Midbrain (tissue), 1 donor: ENCODE data around the gene GYPC.
"Not testable (repeated sequence)": the region's sequence is repeated elsewhere in the genome, so short reads cannot be mapped to it uniquely, and the experiment has no call there.

Source experiments
- DNase-seq: peaks from one replicate; lab custom pipeline; 2025; lab: John Stamatoyannopoulos, UW

GYPC gene, protein sequence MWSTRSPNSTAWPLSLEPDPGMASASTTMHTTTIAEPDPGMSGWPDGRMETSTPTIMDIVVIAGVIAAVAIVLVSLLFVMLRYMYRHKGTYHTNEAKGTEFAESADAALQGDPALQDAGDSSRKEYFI

DNA sequence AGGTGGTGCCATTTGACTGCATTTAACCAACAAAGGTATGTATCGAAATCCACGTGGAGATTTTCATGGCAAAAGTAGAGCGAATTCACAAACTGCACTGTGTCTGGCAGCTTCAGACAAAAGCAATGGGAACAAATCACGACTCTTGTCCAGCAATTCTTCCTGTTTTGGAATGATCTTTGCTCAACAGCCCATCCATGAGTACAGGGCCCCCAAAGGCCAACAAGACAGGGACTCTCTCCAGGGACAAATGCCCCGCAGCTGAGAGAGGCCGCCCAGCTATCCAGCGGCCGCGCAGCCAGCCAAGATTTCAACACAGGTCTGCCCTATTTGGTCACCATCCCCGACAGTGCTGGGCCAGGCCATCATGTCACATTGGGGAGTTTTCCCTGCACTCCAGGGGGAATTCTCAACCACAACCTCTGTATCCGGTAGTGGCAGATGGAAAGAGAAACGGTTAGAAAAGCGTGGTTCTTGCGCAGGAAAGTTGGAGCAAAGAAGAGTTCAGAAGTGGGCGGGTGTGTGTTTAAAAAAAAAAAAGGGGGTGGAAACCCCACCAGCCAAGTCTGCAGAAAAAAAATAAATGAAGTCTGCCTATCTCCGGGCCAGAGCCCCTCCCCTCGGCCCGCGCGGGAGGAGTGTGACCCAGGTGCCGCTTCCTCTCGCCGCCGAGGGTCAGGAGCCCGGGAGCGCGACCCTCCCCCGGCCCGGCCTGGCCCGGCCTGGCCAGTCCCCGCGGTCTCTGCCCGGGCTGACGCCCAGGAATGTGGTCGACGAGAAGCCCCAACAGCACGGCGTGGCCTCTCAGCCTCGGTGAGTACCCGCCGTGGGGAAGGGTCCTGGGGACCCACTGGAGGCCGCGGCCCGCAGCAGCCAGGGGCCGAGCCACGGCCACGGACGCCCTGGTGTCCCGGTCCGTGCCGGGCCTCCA lies at the start of gene GYPC:
Gene GYPC (plus strand): TSS at position 659 of the 931 bp plus-strand sequence. CDS start 106 bp downstream, at position 765.
- no peak for DNase-seq

DNA sequence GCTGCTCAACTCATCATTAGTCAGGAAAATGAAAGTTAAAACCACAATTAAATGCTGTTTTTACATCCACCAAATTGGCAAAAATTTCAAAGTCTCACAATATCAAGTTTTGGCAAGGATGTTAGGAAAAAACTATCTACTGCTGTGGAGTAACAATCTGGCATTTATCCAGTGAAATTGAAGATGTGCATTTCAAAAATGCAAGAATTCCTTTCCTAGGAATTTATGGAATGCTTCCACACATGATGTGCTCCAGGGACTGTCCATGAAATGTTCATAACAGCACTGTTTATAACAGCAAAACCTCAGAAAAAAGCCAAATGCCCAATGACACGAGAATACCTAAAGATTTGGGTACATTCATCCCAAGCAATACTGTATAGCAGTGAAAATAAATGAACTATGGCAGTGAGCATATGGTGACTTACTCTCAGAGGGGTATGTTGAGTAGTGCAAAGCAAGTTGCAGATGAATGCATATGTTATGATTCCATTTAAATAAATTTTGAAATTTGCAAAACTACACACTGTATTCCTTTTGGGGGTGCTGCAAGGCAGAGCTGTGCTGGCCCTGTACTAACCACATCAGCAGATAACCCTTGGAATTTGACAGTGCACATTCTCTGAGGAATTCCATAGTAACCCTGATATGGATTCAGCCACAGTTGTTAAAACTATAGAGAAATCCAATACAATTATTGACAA lies 41.3 kb upstream of the GYPC start:
- DNase-seq: no peak

GRCh38 chr2:126616606-126617069 lies 39.3 kb upstream of the GYPC start:
- DNase-seq: no peak

GRCh38 chr2:126620302-126620701 lies 35.7 kb upstream of the GYPC start:
- no peak for DNase-seq

DNA sequence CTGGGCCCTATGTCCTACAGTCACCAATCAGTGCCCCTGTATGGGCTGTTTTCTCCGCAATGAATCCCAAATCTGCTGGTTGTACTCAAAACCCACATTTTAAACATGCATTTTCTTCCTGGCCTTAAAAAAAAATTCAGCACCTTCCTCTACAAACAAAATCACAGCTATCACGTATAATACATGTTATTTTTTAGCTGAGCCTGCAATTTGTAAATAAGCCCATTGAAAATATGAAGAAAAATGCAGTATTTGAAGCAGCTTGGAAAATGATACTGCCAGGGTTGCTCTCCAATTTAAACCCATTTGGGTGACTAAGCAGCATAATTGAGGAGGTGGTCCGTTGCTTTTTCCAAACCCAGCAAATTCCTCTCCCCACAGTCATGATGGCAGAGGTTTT lies 33.0 kb upstream of the GYPC start:
- no peak for DNase-seq

- no peak for DNase-seq
Measured at GRCh38 chr2:126627643-126628042, 28.3 kb upstream of the GYPC start.

DNA sequence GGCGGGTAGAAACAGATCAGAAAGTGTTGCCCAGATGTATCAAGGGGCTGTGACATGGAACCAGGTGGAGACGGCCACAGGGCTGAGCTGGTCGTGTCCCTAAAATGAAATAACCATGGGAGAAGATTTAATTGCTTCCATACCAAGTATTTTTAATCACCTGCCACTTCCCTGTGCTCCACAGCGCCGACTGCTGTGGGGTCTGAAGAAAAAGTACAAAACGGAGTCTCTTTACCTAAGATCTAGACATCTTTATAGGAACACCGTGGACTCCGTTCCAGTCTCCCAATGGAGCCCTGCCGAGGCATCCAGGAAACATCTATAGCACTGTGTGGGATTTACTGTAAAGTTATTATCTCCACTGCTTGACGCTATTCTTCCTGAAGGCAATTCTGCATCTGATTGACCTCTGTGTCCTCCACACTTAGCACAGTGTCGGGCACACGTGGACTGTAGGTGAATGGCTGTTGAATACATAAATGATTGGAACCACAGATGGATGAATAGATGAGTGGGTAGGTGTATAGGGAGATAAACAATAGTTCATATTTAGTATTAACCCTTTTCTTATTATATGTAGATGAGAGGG lies 21.6 kb upstream of the GYPC start:
- DNase-seq: no peak

GRCh38 chr2:126635281-126635680 lies 20.7 kb upstream of the GYPC start:
- no peak for DNase-seq

- no peak for DNase-seq
Measured at GRCh38 chr2:126635736-126636135, 20.2 kb upstream of the GYPC start.

DNA sequence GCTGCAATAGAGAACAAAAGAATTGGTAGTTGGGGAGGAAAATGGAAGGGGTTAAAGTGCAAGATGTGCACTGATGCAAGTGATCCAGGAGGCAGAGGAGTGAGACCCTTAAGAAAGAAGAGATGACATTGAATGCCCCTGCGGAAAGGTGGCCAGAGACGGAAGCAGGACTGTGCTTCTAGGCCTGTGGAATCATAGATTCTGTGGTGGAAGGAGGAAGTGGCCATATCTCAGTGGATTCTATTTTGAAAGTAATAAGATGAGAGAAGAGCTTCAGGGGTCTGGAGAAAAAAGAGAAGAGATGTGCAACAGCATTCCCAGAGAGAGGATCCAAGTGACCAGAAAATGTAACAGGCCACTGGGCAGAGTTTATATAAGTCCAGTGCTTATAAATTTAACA lies 18.6 kb upstream of the GYPC start:
- DNase-seq: no peak

- DNase-seq: no peak
Measured at GRCh38 chr2:126638746-126639145, 17.2 kb upstream of the GYPC start.

- no peak for DNase-seq
Measured at GRCh38 chr2:126639276-126639675, 16.7 kb upstream of the GYPC start.

DNA sequence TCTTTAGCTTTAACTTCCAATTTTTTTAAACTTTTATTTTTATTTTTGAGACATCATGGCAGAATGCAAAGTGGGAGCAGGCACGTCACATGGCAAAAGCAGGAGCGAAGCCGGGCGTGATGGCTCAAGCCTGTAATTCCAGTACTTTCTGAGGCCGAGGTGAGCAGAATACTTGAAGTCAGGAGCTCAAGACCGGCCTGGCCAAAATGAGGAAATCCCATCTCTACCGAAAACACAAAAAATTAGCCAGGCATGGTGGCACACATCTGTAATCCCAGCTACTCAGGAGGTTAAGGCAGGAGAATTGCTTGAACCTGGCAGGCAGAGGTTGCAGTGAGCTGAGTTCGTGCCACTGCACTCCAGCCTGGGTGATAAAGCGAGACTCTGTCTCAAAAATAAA lies 14.7 kb upstream of the GYPC start:
- not testable (repeated sequence) for DNase-seq

- no peak for DNase-seq
Measured at GRCh38 chr2:126642031-126642430, 13.9 kb upstream of the GYPC start.

- DNase-seq: no peak
Measured at GRCh38 chr2:126643431-126643830, 12.5 kb upstream of the GYPC start.

GRCh38 chr2:126643972-126644371 lies 12.0 kb upstream of the GYPC start:
- DNase-seq: no peak

DNA sequence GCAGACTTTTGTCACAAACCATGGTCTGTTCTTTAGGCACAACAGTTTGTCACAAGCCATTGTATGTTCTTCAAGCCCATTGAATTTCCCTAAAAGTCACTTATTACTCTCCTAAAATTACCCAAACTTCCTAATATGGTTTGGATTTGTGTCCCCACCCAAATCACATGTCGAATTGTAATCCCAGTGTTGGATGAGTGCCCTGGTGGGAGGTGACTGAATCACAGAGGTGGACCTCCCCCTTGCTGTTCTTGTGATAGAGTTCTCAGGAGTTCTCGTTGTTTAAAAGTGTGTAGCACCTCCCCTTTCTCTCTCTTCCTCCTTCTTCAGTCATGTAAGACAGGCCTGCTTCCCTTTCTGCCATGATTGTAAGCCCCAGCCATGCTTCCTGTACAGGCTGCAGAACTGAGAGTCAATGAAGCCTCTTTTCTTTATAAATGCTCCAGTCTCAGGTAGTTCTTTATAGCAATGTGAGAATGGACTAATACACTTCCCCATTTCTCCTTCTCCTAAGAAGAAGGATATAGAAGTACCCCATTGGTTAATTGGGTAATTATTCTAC lies 11.2 kb upstream of the GYPC start:
- DNase-seq: no peak

DNA sequence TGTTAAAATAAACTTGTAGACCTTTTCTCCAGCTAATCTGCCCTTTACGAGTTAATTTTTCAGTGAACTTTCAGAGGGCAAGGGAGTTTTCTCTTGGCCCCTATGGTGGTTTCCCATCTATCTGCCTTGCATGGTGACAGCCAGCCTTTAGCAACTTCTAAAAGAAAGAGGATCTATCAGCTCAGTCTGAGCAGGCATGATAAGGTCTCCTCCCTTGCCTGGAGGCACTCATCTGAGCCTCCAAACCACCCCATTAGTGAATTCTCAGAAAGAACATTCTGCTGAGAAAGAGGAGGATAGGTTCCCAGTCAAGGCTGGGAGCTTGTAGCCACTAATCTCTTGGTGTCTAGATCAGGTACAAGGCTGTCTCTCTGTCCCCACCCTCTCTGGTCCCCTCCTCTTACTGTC lies 10.7 kb upstream of the GYPC start:
- no peak for DNase-seq

- no peak for DNase-seq
Measured at GRCh38 chr2:126646026-126646425, 9.9 kb upstream of the GYPC start.

DNA sequence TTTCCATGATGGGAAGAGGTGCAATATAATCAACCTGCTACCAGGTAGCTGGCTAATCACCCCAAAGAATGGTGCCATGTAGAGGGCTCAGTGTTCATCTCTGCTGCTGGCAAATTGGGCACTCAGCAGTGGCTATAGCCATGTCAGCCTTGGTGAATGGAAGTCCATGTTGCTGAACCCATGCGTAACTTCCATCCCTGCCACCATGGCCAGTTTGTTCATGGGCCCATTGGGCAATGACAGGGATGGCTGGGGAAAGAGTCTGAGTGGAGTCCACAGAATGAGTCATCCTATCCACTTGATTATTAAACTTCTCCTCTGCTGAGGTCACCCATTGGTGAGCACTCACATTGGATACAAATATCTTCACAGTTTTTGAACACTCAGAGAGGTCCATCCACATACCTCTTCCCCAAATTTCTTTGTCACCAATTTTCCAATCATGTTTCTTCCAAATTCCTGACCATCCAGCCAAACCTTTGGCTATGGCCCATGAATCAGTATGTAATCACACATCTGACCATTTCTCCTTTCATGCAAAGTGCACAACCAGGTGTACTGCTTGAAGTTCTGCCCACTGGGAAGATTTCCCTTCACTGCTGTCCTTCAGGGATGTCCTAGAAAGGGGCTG lies 8.1 kb upstream of the GYPC start:
- not testable (repeated sequence) for DNase-seq

- DNase-seq: not testable (repeated sequence)
Measured at GRCh38 chr2:126648345-126648786, 7.6 kb upstream of the GYPC start.
